Endothelial cell of hepatic sinusoid (primary cell): ENCODE data around the gene ADRM1.

ENCODE experiments used
- in situ Hi-C: cut with HindIII; loops from 2 replicates; pipeline ENCODE4 v1.10.0; 2017; ENCODE audit warnings: low sequenced_read_pairs

Gene ADRM1

GRCh38 chr20:62352402-62353288 lies 49.8 kb downstream of the ADRM1 start:
- in situ Hi-C loops, result no loop called here

DNA sequence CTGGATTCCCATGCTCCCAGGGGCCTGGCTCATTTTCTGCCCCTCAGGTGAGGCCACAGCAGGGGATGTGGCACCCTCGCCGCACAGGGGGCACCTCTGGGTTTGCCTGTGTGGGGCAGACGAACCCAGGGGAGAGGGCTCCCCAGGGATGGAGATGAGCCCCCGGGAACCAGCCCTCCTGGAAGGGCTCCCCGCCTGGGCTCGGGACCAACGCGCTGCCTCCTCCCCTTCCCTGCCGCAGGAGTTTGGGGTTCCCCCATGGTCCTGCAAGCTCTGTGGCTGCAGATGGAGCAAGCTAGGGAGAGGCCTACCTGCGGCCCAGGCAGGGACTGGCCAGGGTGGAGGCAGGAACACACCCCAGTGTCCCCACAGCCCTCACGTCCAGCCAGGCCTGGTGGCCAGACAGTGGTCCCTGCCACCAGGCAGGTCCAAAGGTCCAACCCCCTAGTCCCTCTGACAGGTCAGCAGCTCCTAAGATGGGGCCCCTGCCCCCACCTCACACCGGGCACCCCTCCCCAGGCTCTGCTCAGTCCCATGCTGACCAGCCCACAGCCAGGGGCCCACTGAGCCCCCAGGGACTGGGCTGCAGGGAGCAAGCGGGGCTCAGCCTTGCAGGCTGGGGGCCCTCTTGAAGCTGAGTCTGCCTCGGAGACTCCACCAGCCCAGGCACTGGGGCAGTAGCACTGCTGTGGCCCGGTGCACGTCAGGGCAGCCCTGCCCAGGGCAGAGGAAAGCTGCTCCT lies 50.7 kb downstream of the ADRM1 start:
- in situ Hi-C loops, result no loop called here

- in situ Hi-C loops, result no loop called here
Measured at GRCh38 chr20:62354031-62354808, 51.4 kb downstream of the ADRM1 start.

DNA sequence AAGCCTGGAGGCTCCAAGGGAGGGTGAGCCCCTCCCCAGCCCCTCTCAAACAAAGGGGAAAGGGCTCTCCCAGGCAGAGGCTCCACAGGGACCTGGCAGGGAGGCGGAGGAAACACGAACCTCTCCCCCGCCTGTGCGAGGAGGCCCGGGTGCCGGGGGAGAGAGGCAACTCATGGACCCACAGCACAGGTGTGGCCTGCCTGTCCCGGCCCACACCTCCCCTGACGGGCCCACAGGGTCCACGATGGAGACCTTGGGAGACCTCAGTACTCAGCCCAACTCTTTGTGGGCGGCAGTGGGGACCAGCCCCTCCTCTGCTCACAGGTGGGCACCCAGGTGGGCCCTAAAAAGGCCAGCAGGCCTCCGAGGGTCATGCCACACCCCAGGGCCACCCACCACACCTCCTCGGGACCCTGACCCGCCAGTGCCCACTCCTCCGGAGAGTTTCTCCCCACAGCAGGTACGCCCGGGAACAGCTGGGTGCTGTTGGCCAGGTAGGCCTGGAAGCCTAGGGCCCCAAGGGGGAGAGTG lies 52.1 kb downstream of the ADRM1 start:
- in situ Hi-C loops, result no loop called here

GRCh38 chr20:62355516-62355877 lies 52.7 kb downstream of the ADRM1 start:
- in situ Hi-C loops, result no loop called here

DNA sequence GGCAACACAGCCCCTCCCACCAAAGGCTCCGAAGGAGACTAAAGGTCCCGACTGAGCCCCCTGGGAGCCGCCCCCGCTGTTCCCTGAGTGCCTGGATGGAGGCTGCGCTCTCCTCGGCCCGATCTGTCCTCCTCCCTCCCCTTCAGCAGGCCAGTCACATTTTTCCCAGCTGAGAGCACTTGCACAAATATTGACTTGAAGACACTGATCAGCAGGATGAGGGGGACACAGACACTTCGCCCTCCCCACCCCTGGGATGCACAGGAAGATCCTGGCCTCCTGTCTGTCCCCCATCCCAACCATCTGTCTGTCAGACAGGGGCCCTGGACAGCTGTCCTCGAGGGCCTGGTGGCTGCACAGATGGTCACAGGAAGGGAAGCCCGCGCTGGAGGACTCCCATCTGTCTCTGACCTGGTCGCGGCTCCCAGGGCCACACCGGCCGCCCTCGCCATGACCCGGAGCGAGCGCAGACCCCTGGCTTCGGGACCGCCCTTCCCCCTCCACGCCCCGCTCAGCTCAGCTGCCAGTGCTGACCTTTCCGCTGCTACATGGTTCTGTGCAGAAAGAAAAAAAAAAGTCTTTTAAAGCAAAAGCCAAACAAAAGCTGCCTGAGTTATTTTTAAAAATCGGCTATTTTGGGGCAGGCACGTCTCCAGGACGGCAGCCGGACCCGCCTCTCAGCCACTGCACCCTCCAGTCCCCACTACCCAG lies 53.2 kb downstream of the ADRM1 start:
- in situ Hi-C loops, result no loop called here

DNA sequence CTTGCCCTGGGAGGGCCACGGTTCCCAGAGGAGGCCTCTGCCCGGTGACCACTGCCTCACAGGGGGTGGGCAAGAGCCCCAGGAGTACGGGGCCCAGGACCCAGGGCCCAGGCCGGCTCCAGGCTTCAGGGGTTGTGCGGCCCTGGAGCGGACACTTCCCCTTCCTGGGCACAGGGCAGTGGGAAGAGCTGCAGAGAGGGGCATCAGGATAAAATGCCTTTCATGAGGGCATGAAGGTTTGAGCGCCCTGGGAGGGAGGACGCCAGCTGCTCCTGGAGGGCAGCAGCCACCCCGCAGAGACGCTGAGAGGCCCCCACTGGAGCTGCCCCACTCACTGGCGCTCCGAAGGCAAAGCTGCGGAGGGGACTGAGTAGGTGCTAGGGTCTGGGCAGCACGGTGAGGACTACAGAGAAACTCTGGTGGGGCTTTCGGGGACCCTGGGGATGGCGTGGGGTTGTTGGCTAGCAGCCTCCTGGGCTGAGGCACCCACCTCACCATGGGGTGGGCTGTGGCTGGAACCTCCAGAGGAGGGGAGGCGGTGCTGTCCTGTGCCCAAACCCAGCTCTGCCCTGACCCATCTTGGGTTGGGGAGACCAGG lies 53.9 kb downstream of the ADRM1 start:
- in situ Hi-C loops, result no loop called here

- in situ Hi-C loops, result no loop called here
Measured at GRCh38 chr20:62357187-62357667, 54.4 kb downstream of the ADRM1 start.

GRCh38 chr20:62357681-62358080 lies 54.9 kb downstream of the ADRM1 start:
- in situ Hi-C loops, result no loop called here
